Activated B cell treated with CpG ODN at 0.5 μM for 24 hours (primary cell): Measurements from ENCODE around the gene ZNF592. TPM values are rescaled to one million over a fixed set of nuclear protein-coding genes. Genes with fewer than 3 reads are reported as not detected.

Experiments
- ATAC-seq: fragments of 200-7000 bp; cut with Tn5 transposase; one replicate; pipeline ENCODE4 v1.10.0; 2021; ENCODE audit warnings: low read depth, mild to moderate bottlenecking, moderate library complexity
- CTCF ChIA-PET: fragments of 350-600 bp; sonication (Branson Sonifier 250); formaldehyde crosslinking; loops from one replicate; lab custom pipeline; 2021; ENCODE audit warnings: antibody characterized with exemption; lab: Charles Lee
- POLR2A ChIA-PET: fragments of 350-600 bp; sonication (Branson Sonifier 250); formaldehyde crosslinking; loops from one replicate; lab custom pipeline; 2021; ENCODE audit warnings: antibody characterized with exemption; lab: Charles Lee
- DNase-seq: peaks from one replicate; pipeline ENCODE4 v3.0.0; 2022
- H3K27ac Mint-ChIP-seq: one replicate; pipeline ENCODE4 v1.8.0; 2020; ENCODE audit warnings: mixed read lengths
- H3K27me3 Mint-ChIP-seq: one replicate; pipeline ENCODE4 v1.8.0; 2021; ENCODE audit warnings: mixed read lengths
- H3K36me3 Mint-ChIP-seq: one replicate; pipeline ENCODE4 v1.8.0; 2021; ENCODE audit warnings: low read depth, mixed read lengths
- H3K4me1 Mint-ChIP-seq: one replicate; pipeline ENCODE4 v1.8.0; 2021; ENCODE audit warnings: mixed read lengths
- H3K4me3 Mint-ChIP-seq: one replicate; pipeline ENCODE4 v1.8.0; 2020; ENCODE audit warnings: mild to moderate bottlenecking, mixed read lengths
- H3K9me3 Mint-ChIP-seq: one replicate; pipeline ENCODE4 v1.8.0; 2020; ENCODE audit warnings: mixed read lengths
- intact Hi-C: fragments of 100-400 bp; cut with micrococcal nuclease; formaldehyde crosslinking; loops from one replicate; pipeline ENCODE4 v1.15.1; 2024
- total RNA-seq: library from RNA; stranded (reverse); gene quantifications from 2 replicates; pipeline ENCODE4 v1.2.3, GENCODE V29; 2022
- TF ChIP-seq, protein P1 (sequence below): fragments of 200-600 bp; IDR thresholded peaks from one replicate; pipeline ENCODE4 v1.8.0; 2022; ENCODE audit warnings: antibody characterized with exemption, mild to moderate bottlenecking

ZNF592 gene
- total RNA-seq, 1 donor from 2014 or later: 44.3 TPM

DNA sequence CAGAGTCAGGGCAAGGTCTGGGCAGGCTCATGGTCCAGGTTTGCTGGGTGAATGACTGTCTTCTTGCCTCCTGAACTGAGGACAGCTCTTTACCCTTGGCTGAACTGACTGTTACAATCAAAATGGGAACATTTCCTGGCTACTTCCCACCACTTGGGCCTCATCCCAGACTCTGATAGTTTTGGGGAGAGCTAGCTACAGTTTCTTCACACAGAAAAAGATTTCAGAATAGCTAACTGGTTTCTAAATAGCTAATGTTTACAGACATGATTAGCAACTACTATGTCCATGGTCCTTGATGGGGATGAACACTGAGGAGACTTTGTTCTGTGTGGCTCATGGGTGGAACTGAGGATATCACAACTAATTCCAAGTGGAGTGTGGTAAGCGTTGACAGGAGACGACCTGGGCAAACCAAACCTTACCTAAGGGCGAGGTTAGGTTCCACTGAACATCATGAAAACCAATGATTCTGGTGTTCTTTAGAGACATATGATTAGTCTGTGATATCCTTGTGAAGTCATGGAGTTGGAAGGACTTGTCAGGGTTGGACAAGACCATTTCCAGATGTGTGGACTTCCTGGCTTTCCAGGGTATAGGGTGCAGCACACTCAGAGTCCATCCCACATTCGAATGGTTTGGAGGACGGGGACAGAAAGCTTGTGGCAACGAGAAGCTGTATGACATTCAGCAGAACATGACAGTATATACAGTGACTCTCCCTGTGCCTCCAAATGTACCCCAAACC lies 76.0 kb downstream of the ZNF592 start:
- no peaks in the 10 kb centered on the region for H3K4me1 Mint-ChIP-seq
- no peak overlapping the region for H3K27ac Mint-ChIP-seq
- ChIA-PET CTCF (interaction anchor here (1.5 kb wide), 1 partner anchor 8 kb away, joined by 3 read pairs; no protein-coding TSS in a partner anchor), POLR2A (interaction anchor here (0.6 kb wide), 1 partner anchor 57 kb away, joined by 3 read pairs; no protein-coding TSS in a partner anchor)
- no peaks in the 10 kb centered on the region for H3K27me3 Mint-ChIP-seq
- TF ChIP-seq, protein P1, sequence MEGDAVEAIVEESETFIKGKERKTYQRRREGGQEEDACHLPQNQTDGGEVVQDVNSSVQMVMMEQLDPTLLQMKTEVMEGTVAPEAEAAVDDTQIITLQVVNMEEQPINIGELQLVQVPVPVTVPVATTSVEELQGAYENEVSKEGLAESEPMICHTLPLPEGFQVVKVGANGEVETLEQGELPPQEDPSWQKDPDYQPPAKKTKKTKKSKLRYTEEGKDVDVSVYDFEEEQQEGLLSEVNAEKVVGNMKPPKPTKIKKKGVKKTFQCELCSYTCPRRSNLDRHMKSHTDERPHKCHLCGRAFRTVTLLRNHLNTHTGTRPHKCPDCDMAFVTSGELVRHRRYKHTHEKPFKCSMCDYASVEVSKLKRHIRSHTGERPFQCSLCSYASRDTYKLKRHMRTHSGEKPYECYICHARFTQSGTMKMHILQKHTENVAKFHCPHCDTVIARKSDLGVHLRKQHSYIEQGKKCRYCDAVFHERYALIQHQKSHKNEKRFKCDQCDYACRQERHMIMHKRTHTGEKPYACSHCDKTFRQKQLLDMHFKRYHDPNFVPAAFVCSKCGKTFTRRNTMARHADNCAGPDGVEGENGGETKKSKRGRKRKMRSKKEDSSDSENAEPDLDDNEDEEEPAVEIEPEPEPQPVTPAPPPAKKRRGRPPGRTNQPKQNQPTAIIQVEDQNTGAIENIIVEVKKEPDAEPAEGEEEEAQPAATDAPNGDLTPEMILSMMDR: no peak
- intact Hi-C loops: no loop called here
- ATAC-seq (no peak), DNase-seq (no peak)
- no peaks in the 10 kb centered on the region for H3K9me3 Mint-ChIP-seq
- no peak overlapping the region for H3K4me3 Mint-ChIP-seq
- no peaks in the 10 kb centered on the region for H3K36me3 Mint-ChIP-seq

DNA sequence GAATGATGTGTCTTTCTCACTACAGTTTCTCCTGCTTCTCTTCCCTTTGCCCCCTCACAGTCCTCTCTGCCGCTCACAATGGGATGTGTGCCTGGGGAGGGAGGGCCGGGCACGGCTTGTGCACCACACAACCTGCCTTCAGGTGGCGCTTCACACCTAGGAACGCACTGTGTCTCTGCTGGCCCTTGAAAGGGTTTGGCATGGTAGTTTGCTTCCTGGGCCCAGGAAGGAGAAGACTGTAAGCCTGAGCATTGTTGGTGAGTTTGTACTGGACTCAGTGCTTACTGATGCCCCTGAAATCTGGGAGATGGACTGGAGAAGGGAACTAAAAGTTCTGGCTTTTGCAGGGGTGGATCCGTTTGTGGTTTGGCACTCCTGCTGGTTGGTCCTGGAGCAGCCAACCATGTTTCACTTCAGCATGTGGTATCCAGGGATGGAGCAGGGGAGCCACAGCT lies 78.0 kb downstream of the ZNF592 start:
- intact Hi-C loops: no loop called here
- H3K36me3 Mint-ChIP-seq: no peaks in the 10 kb centered on the region
- DNase-seq (no peak), ATAC-seq (no peak)
- peaks cover 2% of the 10 kb centered on the region for H3K27me3 Mint-ChIP-seq
- no peak overlapping the region for H3K4me3 Mint-ChIP-seq
- no peaks in the 10 kb centered on the region for H3K4me1 Mint-ChIP-seq
- POLR2A ChIA-PET: no interaction called here
- H3K9me3 Mint-ChIP-seq: no peaks in the 10 kb centered on the region
- CTCF ChIA-PET: no interaction called here
- TF ChIP-seq, protein P1: no peak
- H3K27ac Mint-ChIP-seq: no peak overlapping the region

DNA sequence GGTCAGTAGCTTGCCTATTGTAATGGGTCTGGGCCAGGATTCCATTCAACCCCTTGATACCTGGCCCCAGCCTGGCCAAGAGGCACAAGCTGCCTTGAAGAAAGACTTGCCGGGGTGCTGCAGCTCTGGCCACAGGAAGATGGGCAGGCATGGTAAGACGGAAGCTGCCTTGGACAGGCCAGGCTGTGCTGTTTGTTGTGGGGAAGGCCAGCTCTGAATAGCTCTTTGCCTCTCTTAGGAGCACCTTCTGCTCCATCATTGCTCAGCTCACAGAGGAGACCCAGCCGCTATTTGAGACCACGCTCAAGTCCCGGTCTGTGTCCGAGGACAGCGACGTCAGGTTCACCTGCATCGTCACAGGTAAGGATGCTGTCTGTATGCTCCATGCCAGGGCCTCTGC lies 78.9 kb downstream of the ZNF592 start:
- TF ChIP-seq, protein P1: no peak
- ATAC-seq: no peak
- no peak for DNase-seq
- Mint-ChIP-seq H3K36me3 (no peaks in the 10 kb centered on the region), H3K27me3 (peaks cover 2% of the 10 kb centered on the region), H3K4me3 (no peak overlapping the region), H3K27ac (no peak overlapping the region), H3K4me1 (no peaks in the 10 kb centered on the region), H3K9me3 (no peaks in the 10 kb centered on the region)
- ChIA-PET CTCF (no interaction called here), POLR2A (no interaction called here)
- intact Hi-C loops: no loop called here

DNA sequence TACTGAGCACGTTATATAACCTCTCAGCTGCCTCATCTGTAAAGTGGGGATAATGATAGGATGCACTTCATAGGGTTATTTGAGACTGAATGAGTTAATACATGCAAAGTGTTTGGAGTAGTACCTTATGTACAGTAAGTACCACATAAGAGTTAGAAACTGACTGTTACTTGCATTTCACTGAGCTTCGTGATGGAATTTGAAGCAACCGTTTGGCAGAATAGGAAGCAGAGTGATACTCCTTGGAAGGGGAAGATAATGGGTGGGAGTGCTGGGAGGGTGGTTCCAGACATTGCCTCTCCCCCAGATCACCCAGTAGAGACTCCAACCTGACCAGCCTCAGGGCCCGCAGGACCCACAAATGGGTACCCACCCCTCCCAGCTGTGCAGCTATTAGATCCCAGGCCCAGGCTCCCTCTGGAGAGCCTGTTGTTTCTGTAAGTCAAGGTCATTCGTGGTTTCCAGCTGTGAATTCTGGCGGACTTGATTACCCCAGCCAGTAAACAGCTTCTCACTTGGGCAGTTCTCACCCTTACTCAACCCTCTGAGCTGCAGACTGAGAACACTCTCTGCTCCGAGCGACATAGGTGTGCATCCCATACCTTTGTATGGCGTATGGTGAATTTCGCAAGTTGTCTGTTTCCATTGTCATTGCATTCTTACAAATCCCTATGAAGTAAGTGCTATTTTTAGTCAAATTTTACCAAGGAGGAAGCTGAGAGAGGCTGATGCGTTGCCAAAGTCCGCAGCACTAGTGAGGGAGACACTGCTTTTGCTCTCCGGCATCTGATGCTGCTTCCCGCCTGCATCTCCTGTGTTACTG lies 79.9 kb downstream of the ZNF592 start:
- TF ChIP-seq, protein P1: no peak
- CTCF ChIA-PET: no interaction called here
- POLR2A ChIA-PET: no interaction called here
- H3K36me3 Mint-ChIP-seq: no peaks in the 10 kb centered on the region
- H3K4me3 Mint-ChIP-seq: no peak overlapping the region
- H3K4me1 Mint-ChIP-seq: no peaks in the 10 kb centered on the region
- DNase-seq (no peak), ATAC-seq (no peak)
- peaks cover 2% of the 10 kb centered on the region for H3K27me3 Mint-ChIP-seq
- no peak overlapping the region for H3K27ac Mint-ChIP-seq
- intact Hi-C loops: no loop called here
- H3K9me3 Mint-ChIP-seq: no peaks in the 10 kb centered on the region

DNA sequence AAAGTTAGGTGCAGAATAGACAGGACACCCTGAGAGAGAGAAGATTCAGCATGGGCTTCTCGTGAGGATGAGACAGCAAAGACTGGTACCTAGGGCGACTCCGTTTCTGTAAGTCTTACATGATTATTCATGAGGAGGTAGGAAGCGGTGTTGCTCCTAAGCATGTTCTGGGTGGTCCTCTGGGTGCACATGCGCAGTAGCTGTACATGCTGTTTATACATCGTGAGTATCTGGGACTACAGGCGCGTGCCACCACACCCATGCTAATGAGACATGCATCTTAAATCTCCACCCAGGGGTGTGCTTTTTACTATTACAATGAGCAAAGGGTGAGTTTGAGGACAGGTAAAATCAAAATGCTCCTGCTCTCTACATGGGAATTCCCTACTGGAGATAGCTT lies 81.0 kb downstream of the ZNF592 start:
- Mint-ChIP-seq H3K36me3 (no peaks in the 10 kb centered on the region), H3K27ac (no peak overlapping the region), H3K27me3 (peaks cover 2% of the 10 kb centered on the region), H3K4me1 (no peaks in the 10 kb centered on the region), H3K9me3 (no peaks in the 10 kb centered on the region), H3K4me3 (no peak overlapping the region)
- CTCF ChIA-PET: no interaction called here
- no peak for ATAC-seq
- no peak for DNase-seq
- POLR2A ChIA-PET: no interaction called here
- TF ChIP-seq, protein P1: no peak
- intact Hi-C loops: no loop called here
